HG02588 (cell line): ENCODE results near the gene ZBTB25.

Experiments used
- ATAC-seq: cut with Tn5 transposase; IDR thresholded peaks from one replicate; pipeline ENCODE4 v1.9.1; 2021; ENCODE audit warnings: mild to moderate bottlenecking, moderate library complexity; ENCODE audit not compliant: unreplicated experiment

The ZBTB25 gene

GRCh38 chr14:64478634-64479250 is 24.9 kb downstream of the ZBTB25 start:
- no peak for ATAC-seq

GRCh38 chr14:64476438-64476837 is 27.2 kb downstream of the ZBTB25 start:
- ATAC-seq: no peak

GRCh38 chr14:64475585-64476273 is 27.9 kb downstream of the ZBTB25 start:
- ATAC-seq: no peak

- ATAC-seq: no peak
Measured at GRCh38 chr14:64474698-64475097, 28.9 kb downstream of the ZBTB25 start.

GRCh38 chr14:64474041-64474440 is 29.6 kb downstream of the ZBTB25 start:
- no peak for ATAC-seq

- ATAC-seq: no peak
Measured at GRCh38 chr14:64468451-64468850, 35.2 kb downstream of the ZBTB25 start.

- ATAC-seq: no peak
Measured at GRCh38 chr14:64467566-64467965, 36.1 kb downstream of the ZBTB25 start.

GRCh38 chr14:64467101-64467500 is 36.5 kb downstream of the ZBTB25 start:
- no peak for ATAC-seq

- no peak for ATAC-seq
Measured at GRCh38 chr14:64465831-64466554, 37.6 kb downstream of the ZBTB25 start.

GRCh38 chr14:64465191-64465822 is 38.3 kb downstream of the ZBTB25 start, which contains the start of gene AKAP5:
TSS of gene AKAP5 (plus strand) at chr14:64465499. CDS start at chr14:64468395, 2,896 bp downstream.
- ATAC-seq: peak; percentile 63

- ATAC-seq: no peak
Measured at GRCh38 chr14:64464651-64465050, 39.0 kb downstream of the ZBTB25 start.

- no peak for ATAC-seq
Measured at GRCh38 chr14:64463873-64464272, 39.8 kb downstream of the ZBTB25 start.

- no peak for ATAC-seq
Measured at GRCh38 chr14:64463195-64463594, 40.4 kb downstream of the ZBTB25 start.

- no peak for ATAC-seq
Measured at GRCh38 chr14:64461221-64461620, 42.4 kb downstream of the ZBTB25 start.

- ATAC-seq: no peak
Measured at GRCh38 chr14:64459405-64460136, 44.1 kb downstream of the ZBTB25 start.

GRCh38 chr14:64454671-64455070 is 49.0 kb downstream of the ZBTB25 start:
- no peak for ATAC-seq

- ATAC-seq: no peak
Measured at GRCh38 chr14:64450255-64450654, 53.4 kb downstream of the ZBTB25 start.

GRCh38 chr14:64447876-64448670 is 55.6 kb downstream of the ZBTB25 start:
- no peak for ATAC-seq

GRCh38 chr14:64444984-64445845 is 58.4 kb downstream of the ZBTB25 start:
- peak; percentile 97 for ATAC-seq
